ENCODE data around the gene CIC. TPM values are rescaled to one million over a fixed set of nuclear protein-coding genes. Genes with fewer than 3 reads are reported as not detected.
A peak's percentile ranks its signal among the peaks of the same experiment; 100 is the strongest.
"Not testable (repeated sequence)": the region's sequence is repeated elsewhere in the genome, so short reads cannot be mapped to it uniquely, and the experiment has no call there.

Gene CIC
- total RNA-seq, 1 experiment from 2014 or later, result 75.5 TPM

DNA sequence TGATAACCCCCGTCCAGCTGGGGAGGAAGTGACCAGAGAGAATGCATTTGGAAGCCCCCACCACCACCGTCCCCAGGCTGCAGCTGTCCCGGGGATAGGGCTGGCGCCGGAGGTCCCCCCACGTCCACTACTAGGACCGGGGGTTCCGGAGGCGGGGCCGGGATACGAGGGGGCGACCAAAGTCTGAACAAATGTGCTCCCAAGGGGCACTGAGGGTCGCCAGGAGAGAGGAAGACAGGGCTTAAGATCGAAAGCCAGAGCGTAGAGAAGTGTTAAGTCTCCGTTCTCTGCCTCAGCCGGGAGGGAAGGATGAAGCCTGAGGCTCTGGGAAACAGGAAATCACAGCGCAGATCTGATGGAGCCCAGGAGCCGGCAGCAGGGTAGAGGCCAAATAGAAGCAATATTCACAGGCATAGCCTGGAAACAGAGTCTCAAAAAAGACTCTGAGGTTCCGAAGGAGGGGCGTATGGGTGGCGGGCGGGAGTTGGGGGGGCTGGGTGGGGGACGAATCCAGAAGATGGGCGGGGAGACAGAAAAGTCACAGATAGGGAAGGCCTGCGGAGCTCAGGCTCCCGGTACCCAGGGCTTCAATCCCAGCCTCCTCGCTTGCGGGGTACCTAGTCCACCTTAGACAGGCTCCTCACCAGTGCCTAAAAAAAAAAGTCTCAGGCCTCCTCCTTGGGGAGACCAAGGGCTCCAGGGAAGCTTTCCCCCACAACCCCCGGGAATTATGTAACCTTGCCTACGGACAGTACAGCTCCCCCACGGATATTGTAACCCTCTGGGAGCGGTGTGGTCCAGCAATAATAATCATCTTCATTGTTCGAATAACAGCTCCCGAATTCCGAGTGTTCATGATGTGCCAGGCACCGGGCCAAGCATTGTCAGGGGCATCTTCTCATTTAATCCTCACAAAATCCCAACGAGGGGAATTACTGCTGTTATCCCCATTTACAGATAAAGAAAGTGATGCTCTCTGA, 13.0 kb upstream of the CIC start:
- TF ChIP-seq, protein P1, sequence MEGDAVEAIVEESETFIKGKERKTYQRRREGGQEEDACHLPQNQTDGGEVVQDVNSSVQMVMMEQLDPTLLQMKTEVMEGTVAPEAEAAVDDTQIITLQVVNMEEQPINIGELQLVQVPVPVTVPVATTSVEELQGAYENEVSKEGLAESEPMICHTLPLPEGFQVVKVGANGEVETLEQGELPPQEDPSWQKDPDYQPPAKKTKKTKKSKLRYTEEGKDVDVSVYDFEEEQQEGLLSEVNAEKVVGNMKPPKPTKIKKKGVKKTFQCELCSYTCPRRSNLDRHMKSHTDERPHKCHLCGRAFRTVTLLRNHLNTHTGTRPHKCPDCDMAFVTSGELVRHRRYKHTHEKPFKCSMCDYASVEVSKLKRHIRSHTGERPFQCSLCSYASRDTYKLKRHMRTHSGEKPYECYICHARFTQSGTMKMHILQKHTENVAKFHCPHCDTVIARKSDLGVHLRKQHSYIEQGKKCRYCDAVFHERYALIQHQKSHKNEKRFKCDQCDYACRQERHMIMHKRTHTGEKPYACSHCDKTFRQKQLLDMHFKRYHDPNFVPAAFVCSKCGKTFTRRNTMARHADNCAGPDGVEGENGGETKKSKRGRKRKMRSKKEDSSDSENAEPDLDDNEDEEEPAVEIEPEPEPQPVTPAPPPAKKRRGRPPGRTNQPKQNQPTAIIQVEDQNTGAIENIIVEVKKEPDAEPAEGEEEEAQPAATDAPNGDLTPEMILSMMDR (IDR thresholded peaks at IDR 0.05; ENCODE audit: unreplicated experiment), result no peak
- intact Hi-C loops (cut with micrococcal nuclease; ENCODE audit: unreplicated experiment), result no loop called here
- Mint-ChIP-seq H3K27ac (ENCODE audit: unreplicated experiment) (no peak overlapping the region), H3K4me1 (ENCODE audit: low read depth, unreplicated experiment) (peaks cover 34% of the 10 kb centered on the region), H3K36me3 (ENCODE audit: insufficient read depth, unreplicated experiment) (peaks cover 50% of the 10 kb centered on the region), H3K27me3 (ENCODE audit: unreplicated experiment) (no peaks in the 10 kb centered on the region), H3K4me3 (ENCODE audit: low read depth, unreplicated experiment) (peak overlapping the region; percentile 92), H3K9me3 (ENCODE audit: low read depth, unreplicated experiment) (no peaks in the 10 kb centered on the region)
- CTCF ChIA-PET, result no interaction called here
- DNase-seq, result peak; percentile 46
- no TSS peak for BruUV-seq (replicated peaks)

DNA sequence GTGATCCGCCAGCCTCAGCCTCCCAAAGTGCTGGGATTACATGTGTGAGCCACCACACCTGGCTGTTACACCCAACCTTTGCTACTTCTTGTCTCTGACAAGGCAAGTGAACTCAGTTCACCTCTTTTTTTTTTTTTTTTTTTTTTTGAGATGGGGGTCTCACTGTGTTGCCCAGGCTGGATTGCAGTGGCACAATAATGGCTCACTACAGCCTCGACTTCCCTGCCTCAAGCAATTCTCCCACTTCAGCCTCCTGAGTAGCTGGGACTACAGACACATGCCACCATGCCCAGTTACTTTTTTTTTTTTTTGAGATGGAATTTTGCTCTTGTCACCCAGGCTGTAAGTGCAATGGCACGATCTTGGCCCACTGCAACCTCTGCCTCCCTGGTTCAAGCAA, 11.2 kb upstream of the CIC start:
- BruUV-seq (replicated peaks); H3K27ac Mint-ChIP-seq (ENCODE audit: unreplicated experiment); H3K4me3 Mint-ChIP-seq (ENCODE audit: low read depth, unreplicated experiment); DNase-seq; H3K9me3 Mint-ChIP-seq (ENCODE audit: low read depth, unreplicated experiment); intact Hi-C loops (cut with micrococcal nuclease; ENCODE audit: unreplicated experiment): not testable (repeated sequence)
- Mint-ChIP-seq H3K27me3 (ENCODE audit: unreplicated experiment) (peaks cover 14% of the 10 kb centered on the region), H3K4me1 (ENCODE audit: low read depth, unreplicated experiment) (peaks cover 23% of the 10 kb centered on the region), H3K36me3 (ENCODE audit: insufficient read depth, unreplicated experiment) (peaks cover 34% of the 10 kb centered on the region)
- CTCF ChIA-PET, result interaction anchor here (1.3 kb wide), 1 partner anchor 25 kb away, joined by 11 read pairs; no protein-coding TSS in a partner anchor

DNA sequence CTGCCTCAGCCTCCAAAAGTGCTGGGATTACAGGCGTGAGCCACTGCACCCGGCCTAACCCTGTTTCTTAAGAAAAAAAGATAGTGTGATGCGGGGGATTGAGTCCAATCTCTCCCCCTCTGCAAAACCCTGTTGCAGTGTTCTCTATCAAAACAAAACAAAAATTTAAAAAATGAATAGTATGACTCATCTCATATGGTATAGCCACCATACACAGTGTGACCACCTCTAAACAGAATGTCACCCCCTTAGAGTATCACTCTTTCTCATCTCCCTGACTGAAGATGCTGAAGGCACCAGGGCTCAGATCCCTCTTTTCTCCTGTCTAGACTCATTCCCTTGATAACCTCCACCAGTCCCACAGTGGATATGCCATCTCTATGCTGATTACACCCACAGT, 7.3 kb upstream of the CIC start:
- Mint-ChIP-seq H3K4me3 (ENCODE audit: low read depth, unreplicated experiment) (no peak overlapping the region), H3K27me3 (ENCODE audit: unreplicated experiment) (peaks cover 19% of the 10 kb centered on the region), H3K4me1 (ENCODE audit: low read depth, unreplicated experiment) (peaks cover 17% of the 10 kb centered on the region), H3K9me3 (ENCODE audit: low read depth, unreplicated experiment) (no peaks in the 10 kb centered on the region), H3K27ac (ENCODE audit: unreplicated experiment) (no peak overlapping the region), H3K36me3 (ENCODE audit: insufficient read depth, unreplicated experiment) (no peaks in the 10 kb centered on the region)
- CTCF ChIA-PET, result no interaction called here
- BruUV-seq (replicated peaks), result no TSS peak
- TF ChIP-seq, protein P1 (IDR thresholded peaks at IDR 0.05; ENCODE audit: unreplicated experiment), result no peak
- intact Hi-C loops (cut with micrococcal nuclease; ENCODE audit: unreplicated experiment), result no loop called here
- no peak for DNase-seq

DNA sequence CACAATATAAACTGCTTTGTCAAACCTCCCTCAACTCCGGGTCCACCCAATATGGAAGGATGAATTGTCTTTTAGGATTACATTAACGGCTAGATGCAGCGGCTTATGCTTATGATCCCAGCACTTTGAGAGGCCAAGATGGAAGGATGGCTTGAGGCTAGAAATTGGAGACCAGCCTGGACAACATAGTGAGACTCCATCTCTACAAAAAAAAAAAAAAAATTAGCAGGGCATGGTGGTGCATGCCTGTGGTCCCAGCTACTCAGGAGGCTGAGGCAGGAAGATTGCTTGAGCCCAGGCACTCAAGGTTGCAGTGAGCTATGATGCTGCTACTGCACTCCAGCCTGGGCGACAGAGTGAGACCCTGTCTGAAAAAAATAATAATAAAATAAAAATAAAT, 2.9 kb upstream of the CIC start:
- H3K27me3 Mint-ChIP-seq (ENCODE audit: unreplicated experiment), result peaks cover 19% of the 10 kb centered on the region
- intact Hi-C loops (cut with micrococcal nuclease; ENCODE audit: unreplicated experiment); DNase-seq; H3K9me3 Mint-ChIP-seq (ENCODE audit: low read depth, unreplicated experiment); H3K4me3 Mint-ChIP-seq (ENCODE audit: low read depth, unreplicated experiment); BruUV-seq (replicated peaks); H3K36me3 Mint-ChIP-seq (ENCODE audit: insufficient read depth, unreplicated experiment); H3K27ac Mint-ChIP-seq (ENCODE audit: unreplicated experiment); CTCF ChIA-PET: not testable (repeated sequence)
- H3K4me1 Mint-ChIP-seq (ENCODE audit: low read depth, unreplicated experiment), result peaks cover 15% of the 10 kb centered on the region

DNA sequence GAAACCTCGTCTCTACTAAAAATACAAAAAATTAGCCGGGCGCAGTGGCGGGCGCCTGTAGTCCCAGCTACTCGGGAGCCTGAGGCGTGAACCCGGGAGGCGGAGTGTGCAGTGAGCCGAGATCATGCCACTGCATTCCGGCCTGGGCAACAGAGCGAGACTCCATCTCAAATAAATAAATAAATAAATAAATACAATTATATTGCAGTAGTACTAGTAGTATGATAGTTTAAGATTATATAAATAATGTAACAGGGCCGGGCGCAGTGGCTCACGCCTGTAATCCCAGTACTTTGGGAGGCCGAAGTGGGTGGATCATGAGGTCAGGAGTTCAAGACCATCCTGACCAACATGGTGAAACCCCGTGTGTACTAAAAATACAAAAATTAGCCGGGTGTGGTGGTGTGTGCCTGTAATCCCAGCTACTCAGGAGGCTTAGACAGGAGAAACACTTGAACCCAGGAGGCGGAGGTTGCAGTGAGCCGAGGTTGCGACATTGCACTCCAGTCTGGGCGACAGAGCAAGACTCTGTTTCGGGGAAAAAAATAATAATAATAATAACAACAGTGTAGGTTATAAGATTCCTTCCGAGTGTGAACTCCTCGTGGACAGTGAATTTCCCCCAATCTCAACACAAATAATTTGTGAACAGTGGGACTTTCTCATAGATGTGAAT, 2.0 kb upstream of the CIC start:
- intact Hi-C loops (cut with micrococcal nuclease; ENCODE audit: unreplicated experiment); H3K27ac Mint-ChIP-seq (ENCODE audit: unreplicated experiment); BruUV-seq (replicated peaks); H3K9me3 Mint-ChIP-seq (ENCODE audit: low read depth, unreplicated experiment); H3K4me3 Mint-ChIP-seq (ENCODE audit: low read depth, unreplicated experiment); CTCF ChIA-PET; H3K36me3 Mint-ChIP-seq (ENCODE audit: insufficient read depth, unreplicated experiment); DNase-seq: not testable (repeated sequence)
- Mint-ChIP-seq H3K27me3 (ENCODE audit: unreplicated experiment) (peaks cover 12% of the 10 kb centered on the region), H3K4me1 (ENCODE audit: low read depth, unreplicated experiment) (peaks cover 15% of the 10 kb centered on the region)

Data from Calu3 (cell line).